Endothelial cell of umbilical vein (primary cell): ENCODE data around the gene KLHL17.

ENCODE experiments used
- EZH2 ChIP-seq: IDR thresholded peaks from 2 replicates; pipeline ENCODE4 v1.6.1; 2012; ENCODE audit warnings: borderline replicate concordance, low read depth, mild to moderate bottlenecking, moderate library complexity, low read length, inconsistent platforms; ENCODE audit not compliant: severe bottlenecking
- GATA2 ChIP-seq: IDR thresholded peaks from 2 replicates; pipeline ENCODE4 v1.7.0; 2011; ENCODE audit warnings: low read depth, mild to moderate bottlenecking, moderate library complexity, mixed read lengths, low read length; ENCODE audit not compliant: insufficient read length, insufficient read depth
- JUN ChIP-seq: IDR thresholded peaks from 2 replicates; pipeline ENCODE4 v1.6.1; 2011; ENCODE audit warnings: borderline replicate concordance, low read depth; ENCODE audit not compliant: insufficient read length, insufficient read depth
- MYC ChIP-seq: IDR thresholded peaks from one replicate; pipeline ENCODE4 v1.6.1; 2011; ENCODE audit warnings: mild to moderate bottlenecking, low read depth, low read length
- POLR2A ChIP-seq: IDR thresholded peaks from 2 replicates; pipeline ENCODE4 v1.6.1; 2012; ENCODE audit warnings: low read depth, mild to moderate bottlenecking, control low read depth, low read length
- POLR2AphosphoS5 ChIP-seq: IDR thresholded peaks from 2 replicates; pipeline ENCODE4 v1.6.1; 2012; ENCODE audit warnings: low read depth, mild to moderate bottlenecking, control low read depth, low read length, moderate library complexity; ENCODE audit not compliant: insufficient read depth
- TF ChIP-seq, protein P1 (sequence below), 2 donors: IDR thresholded peaks; 1 replicate in 1 of 2; 2 replicates in 1 of 2; pipeline ENCODE4 v1.5.1; 2011; ENCODE audit warnings: low read length in 2 of 2, mild to moderate bottlenecking in 2 of 2, moderate library complexity in 2 of 2, control low read depth in 1 of 2, inconsistent platforms in 1 of 2, low read depth in 1 of 2; ENCODE audit not compliant: insufficient read depth in 1 of 2; ENCODE audit errors: extremely low read depth in 1 of 2
- TF ChIP-seq, protein P2 (sequence below): IDR thresholded peaks from 2 replicates; pipeline ENCODE4 v1.6.1; 2011; ENCODE audit not compliant: insufficient read depth, insufficient read length

DNA sequence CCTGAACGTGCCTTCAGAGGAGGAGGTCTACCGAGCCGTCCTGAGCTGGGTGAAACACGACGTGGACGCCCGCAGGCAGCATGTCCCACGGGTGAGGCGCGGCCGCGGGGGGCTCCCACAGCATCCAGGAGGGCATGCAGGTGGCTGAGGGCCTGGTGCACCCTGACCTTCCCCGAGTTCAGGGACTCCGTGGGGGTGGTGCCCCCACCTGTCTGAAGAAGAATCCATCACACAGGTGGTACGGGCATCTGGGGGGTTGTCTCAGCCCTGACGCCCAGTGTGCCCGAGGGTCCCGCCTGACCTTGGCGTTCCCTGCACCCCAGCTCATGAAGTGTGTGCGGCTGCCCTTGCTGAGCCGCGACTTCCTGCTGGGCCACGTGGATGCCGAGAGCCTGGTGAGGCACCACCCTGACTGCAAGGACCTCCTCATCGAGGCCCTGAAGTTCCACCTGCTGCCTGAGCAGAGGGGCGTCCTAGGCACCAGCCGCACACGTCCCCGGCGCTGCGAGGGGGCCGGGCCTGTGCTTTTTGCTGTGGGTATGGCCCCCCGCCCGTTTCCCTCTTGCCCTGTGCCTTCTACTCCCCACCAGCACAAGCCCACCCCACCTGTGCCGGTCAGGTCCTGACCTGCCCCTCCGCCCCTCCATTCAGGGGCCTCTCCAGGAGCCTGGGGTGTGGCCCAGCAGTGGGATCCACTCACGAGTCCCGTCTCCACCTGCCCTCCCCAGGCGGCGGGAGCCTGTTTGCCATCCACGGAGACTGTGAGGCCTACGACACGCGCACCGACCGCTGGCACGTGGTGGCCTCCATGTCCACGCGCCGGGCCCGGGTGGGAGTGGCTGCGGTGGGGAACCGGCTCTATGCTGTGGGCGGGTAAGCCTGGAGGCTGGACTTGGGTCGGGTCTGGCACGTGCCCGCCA, 2.3 kb downstream of the KLHL17 start:
- TF ChIP-seq, protein P1, sequence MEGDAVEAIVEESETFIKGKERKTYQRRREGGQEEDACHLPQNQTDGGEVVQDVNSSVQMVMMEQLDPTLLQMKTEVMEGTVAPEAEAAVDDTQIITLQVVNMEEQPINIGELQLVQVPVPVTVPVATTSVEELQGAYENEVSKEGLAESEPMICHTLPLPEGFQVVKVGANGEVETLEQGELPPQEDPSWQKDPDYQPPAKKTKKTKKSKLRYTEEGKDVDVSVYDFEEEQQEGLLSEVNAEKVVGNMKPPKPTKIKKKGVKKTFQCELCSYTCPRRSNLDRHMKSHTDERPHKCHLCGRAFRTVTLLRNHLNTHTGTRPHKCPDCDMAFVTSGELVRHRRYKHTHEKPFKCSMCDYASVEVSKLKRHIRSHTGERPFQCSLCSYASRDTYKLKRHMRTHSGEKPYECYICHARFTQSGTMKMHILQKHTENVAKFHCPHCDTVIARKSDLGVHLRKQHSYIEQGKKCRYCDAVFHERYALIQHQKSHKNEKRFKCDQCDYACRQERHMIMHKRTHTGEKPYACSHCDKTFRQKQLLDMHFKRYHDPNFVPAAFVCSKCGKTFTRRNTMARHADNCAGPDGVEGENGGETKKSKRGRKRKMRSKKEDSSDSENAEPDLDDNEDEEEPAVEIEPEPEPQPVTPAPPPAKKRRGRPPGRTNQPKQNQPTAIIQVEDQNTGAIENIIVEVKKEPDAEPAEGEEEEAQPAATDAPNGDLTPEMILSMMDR (IDR thresholded peaks at IDR 0.05; ENCODE audit: extremely low read depth in 1 of 2, insufficient read depth in 1 of 2, low read depth in 1 of 2, low read length in 2 of 2) = no peak
- TF ChIP-seq POLR2A (no peak), GATA2 (no peak), POLR2AphosphoS5 (no peak), EZH2 (no peak), MYC (no peak), JUN (no peak)
- TF ChIP-seq, protein P2, sequence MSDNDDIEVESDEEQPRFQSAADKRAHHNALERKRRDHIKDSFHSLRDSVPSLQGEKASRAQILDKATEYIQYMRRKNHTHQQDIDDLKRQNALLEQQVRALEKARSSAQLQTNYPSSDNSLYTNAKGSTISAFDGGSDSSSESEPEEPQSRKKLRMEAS = no peak
